ENCODE measurements around the gene CTXND1.
"Not testable (repeated sequence)": the region's sequence is repeated elsewhere in the genome, so short reads cannot be mapped to it uniquely, and the experiment has no call there.

The CTXND1 gene

DNA sequence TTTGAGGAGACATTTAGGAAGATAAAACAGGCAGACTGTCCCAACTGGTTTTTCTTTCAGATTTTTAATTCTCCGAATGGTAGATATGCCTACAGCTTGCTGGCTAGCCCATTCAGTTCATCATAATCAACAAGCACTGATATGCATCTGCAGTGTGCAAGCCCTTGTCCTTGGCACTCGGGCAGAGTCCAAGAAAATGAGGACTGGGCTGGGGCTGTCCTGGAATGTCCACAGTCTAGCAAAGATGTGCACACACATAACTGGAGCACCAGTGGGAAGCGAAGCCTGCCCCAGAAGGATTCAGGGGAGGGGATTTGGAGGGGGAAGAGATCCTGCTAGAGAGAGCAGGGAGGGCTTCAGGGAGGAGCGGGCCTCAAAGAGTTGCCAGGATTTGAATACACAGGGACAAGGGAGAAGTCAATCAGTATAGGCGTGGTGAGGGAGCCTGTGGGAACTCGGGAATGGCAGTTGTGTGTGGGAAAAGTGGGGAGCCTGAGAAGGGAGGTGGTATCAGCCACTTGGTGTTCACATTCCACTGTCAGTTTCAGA lies 90.5 kb downstream of the CTXND1 start:
- in situ Hi-C loops (cut with HindIII; ENCODE audit: low sequenced_read_pairs) = no loop called here

DNA sequence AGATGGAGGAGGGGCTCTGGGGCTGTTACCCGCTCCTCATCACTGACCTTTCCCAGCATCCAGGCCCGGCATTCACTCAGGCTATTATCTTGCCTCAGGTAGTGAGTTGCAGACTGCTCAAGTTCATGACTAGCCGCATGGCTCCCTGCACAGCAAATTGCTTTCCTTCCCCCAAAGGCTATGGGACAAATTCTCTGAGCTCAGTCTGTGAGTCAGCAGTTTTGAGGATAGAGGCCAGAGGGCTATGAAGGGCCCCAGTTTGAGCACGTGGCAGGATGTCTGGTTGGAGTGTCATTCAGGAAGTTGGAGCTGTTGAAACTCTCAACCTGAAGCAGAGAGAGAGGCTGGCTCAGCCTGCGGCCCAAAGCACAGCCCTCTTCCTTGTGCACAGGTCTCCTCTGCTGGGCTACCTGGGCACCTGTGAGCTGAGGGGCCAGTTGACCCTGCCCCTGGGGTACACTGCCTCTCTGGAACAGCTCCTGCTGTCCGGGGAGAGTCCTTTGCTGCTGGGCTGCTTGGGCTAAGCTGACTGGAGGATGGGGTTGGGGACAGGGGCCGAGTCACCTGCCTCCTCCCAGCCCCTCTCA lies 91.3 kb downstream of the CTXND1 start:
- in situ Hi-C loops (cut with HindIII; ENCODE audit: low sequenced_read_pairs) = no loop called here

GRCh38 chr15:80159811-80160569 lies 92.0 kb downstream of the CTXND1 start:
- in situ Hi-C loops (cut with HindIII; ENCODE audit: low sequenced_read_pairs) = no loop called here

DNA sequence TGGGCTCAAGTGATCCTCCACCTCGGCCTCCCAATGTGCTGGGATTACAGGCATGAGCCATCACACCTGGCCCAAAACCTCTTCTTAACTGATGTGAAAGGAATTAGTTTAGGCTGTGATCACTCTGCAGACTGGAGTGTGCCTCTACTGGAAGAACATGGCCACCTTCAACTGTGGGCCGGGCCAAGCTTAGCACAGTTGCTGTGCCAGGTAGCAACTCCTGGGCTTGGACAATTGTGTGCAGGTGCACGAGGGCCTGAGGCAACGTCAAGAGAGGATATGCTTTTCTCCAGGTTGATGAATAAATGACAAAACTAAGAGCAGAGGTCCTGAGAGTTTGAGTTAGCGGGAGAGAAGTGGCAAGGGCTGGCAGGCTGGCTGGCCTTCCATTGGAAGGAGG lies 92.7 kb downstream of the CTXND1 start:
- in situ Hi-C loops (cut with HindIII; ENCODE audit: low sequenced_read_pairs) = no loop called here

- in situ Hi-C loops (cut with HindIII; ENCODE audit: low sequenced_read_pairs) = no loop called here
Observed at GRCh38 chr15:80157215-80157614, 94.8 kb downstream of the CTXND1 start.

DNA sequence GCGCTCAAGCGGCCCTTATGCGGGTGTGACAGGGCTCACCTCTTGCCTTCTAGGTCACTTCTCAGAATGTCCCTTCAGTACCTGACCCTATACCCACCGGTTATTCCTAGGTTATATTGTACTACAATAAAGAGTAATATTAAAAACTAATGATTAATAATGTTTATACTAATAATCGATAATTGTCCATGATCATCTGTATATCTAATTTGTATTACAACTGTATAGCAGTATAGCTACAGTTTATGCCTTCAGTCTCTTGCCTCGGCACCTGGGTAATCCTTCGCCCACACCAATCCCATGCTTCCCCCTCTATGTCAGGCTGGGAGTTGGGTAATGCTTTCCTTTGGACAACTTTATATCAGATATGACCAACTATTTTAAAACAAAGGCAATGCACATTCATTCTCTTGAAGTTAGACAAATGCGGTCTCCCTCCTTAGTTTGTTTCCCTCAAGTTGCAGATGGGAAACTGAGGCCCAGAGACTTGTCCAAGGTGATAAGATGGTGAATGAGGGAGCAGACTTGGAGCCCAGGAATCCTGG lies 95.8 kb downstream of the CTXND1 start:
- in situ Hi-C loops (cut with HindIII; ENCODE audit: low sequenced_read_pairs) = no loop called here

- in situ Hi-C loops (cut with HindIII; ENCODE audit: low sequenced_read_pairs) = not testable (repeated sequence)
Observed at GRCh38 chr15:80155378-80156175, 96.4 kb downstream of the CTXND1 start.

DNA sequence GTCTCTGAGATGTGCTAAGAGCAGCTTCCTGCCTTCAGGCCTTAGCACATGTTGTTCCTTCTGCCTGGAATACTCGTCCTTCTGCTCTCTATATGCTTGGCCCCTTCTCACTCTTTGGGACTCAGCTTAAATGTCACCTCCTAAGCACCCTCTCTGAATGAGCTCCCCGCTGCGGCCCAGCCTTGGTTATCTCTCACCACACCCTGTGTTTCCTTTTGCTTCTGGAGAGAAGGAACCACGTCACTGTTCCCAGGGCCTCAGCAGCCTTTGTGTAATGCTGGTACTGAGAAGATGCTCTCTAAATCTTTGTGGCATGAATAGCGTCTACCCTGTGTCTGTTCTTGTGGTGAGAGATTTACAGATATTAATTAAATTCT lies 97.0 kb downstream of the CTXND1 start:
- in situ Hi-C loops (cut with HindIII; ENCODE audit: low sequenced_read_pairs) = no loop called here

GRCh38 chr15:80154336-80154735 lies 97.7 kb downstream of the CTXND1 start:
- in situ Hi-C loops (cut with HindIII; ENCODE audit: low sequenced_read_pairs) = no loop called here

DNA sequence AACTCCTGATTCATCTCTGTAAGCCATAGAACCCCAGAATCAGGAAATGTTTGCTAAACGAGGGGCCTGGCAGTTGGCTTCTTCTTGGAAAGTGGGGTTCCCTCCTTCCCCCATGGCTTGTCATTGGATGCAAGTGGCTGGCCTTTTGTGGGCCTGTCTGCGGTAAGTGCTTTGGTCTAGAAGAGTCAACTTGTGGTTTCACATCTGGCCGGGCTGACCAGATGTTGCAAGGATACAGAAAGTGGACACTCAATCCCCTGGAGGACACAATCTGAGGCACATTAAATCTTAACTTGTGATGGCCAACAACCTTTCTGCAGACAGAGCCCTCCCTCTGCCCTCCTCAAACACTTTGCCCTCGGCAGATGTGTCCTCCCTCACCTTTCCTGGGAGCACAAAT lies 98.1 kb downstream of the CTXND1 start:
- in situ Hi-C loops (cut with HindIII; ENCODE audit: low sequenced_read_pairs) = no loop called here

GRCh38 chr15:80152896-80153876 lies 98.8 kb downstream of the CTXND1 start, which contains the start of gene FAH:
Gene FAH, plus strand, starts transcription at chr15:80152999. Its CDS starts 56 bp downstream, at chr15:80153055.
- in situ Hi-C loops (cut with HindIII; ENCODE audit: low sequenced_read_pairs) = no loop called here

DNA sequence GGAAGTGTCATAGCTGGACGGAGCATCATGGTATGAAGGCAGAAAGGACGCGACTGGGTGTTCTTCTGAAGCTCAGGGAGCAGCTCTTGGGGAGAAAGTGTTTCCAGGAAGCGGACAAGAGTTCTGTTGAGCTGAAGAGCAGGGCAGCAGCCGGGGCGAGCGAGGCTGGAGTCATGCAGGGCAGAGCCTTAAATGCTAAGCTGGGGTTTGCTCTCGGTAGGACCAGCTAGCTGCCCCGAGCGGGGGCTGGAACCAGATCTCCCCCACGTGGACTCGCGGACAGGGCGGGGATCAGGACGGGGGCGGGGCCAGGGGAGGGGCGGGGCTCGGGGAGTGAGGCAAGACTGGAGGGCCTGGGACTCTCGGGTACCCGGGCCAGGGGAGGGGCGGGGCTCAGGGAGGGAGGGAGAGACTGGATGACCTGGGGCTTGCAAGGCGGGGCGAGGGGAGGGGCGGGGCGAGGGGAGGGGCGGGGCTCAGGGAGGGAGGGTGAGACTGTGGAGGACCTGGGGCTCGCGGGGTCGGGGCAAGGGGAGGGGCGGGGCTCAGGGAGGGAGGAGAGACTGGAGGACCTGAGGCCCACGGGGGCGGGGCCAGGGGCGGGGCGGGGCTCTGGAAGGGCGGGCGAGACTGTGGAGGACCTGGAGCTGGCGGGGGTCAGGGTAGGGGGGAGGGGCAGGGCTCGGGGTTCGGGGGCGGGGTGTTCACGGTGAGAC lies 99.7 kb downstream of the CTXND1 start:
- in situ Hi-C loops (cut with HindIII; ENCODE audit: low sequenced_read_pairs) = no loop called here

DNA sequence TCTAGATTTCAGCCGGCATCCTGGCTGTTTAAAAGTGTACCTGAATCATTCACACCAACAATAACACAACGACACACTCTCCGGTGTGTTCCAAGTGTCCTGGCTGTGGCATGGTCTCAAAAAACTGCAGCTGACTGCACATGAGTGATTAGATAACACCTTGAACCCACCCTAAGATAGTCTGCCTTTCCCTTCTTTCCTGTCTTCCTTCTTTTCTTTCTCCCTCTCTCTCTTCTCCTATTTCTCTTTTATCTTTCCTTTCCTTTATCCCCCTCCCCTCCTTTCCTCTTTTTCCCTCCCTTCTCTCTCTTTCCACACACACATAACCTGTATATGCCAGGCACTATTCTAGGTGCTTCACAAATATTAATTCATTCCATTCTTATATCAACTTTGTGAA lies 100.4 kb downstream of the CTXND1 start:
- in situ Hi-C loops (cut with HindIII; ENCODE audit: low sequenced_read_pairs) = no loop called here

DNA sequence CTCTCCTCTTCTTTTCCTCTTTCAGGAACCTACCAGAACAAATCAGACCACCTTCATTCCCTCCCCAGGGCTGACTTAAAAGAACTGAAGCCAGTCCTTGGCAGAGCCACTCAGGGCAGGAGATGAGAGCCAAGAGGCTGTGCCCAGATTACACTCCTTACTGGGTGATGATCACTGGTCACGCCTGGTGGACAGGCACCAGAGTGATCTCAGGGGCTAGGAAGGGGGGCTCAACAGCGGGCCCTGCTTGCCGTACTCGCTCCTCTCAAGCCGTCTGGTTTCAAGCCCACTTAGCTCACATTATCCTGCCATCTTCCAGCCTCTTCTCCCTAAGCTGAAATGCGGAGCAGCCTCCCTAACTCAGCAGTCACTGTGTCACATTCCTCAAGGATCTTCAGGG lies 100.9 kb downstream of the CTXND1 start:
- in situ Hi-C loops (cut with HindIII; ENCODE audit: low sequenced_read_pairs) = no loop called here
